GM10248 (cell line): ENCODE measurements around the gene WDR62.
A peak's percentile ranks its signal among the peaks of the same experiment; 100 is the strongest.

Experiments used
- CTCF ChIA-PET: fragments of 300-600 bp; sonication (Branson Sonifier 250); formaldehyde crosslinking; extraction: SDS; loops from one replicate; lab custom pipeline; 2021; ENCODE audit warnings: antibody characterized with exemption; lab: Yijun Ruan, JAX
- POLR2A ChIA-PET: fragments of 350-650 bp; sonication (Branson Sonifier 250); formaldehyde crosslinking; extraction: SDS; loops from one replicate; lab custom pipeline; 2020; ENCODE audit warnings: antibody characterized with exemption; lab: Yijun Ruan, JAX
- DNase-seq: peaks from one replicate; pipeline ENCODE4 v3.0.0; 2012; ENCODE audit errors: extremely low spot score
- TF ChIP-seq, protein P1 (sequence below): IDR thresholded peaks from 2 replicates; pipeline ENCODE4 v1.5.1; 2012; ENCODE audit warnings: mild to moderate bottlenecking, low read depth; ENCODE audit errors: extremely low read depth, missing control alignments, control extremely low read depth

WDR62 gene

DNA sequence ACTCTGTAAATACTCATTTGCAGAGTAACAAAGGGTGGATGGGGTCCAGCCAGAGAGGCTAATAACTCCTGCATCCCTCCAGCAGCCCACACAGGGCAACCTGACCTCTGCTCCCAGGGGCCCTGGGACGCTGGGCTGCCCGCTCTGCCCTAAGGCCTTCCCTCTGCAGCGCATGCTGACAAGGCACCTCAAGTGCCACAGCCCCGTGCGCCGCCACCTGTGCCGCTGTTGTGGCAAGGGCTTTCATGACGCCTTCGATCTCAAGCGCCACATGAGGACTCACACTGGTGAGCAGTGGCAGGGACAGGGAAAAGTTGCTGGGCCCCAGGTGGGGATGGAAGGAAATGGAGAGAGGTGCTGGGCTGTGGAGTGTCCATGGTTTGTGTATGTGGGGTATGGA lies 58.0 kb downstream of the WDR62 start:
- POLR2A ChIA-PET, result no interaction called here
- TF ChIP-seq, protein P1, sequence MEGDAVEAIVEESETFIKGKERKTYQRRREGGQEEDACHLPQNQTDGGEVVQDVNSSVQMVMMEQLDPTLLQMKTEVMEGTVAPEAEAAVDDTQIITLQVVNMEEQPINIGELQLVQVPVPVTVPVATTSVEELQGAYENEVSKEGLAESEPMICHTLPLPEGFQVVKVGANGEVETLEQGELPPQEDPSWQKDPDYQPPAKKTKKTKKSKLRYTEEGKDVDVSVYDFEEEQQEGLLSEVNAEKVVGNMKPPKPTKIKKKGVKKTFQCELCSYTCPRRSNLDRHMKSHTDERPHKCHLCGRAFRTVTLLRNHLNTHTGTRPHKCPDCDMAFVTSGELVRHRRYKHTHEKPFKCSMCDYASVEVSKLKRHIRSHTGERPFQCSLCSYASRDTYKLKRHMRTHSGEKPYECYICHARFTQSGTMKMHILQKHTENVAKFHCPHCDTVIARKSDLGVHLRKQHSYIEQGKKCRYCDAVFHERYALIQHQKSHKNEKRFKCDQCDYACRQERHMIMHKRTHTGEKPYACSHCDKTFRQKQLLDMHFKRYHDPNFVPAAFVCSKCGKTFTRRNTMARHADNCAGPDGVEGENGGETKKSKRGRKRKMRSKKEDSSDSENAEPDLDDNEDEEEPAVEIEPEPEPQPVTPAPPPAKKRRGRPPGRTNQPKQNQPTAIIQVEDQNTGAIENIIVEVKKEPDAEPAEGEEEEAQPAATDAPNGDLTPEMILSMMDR, result no peak
- CTCF ChIA-PET, result interaction anchor here (0.8 kb wide), 1 partner anchor 51 kb away, joined by 4 read pairs; no protein-coding TSS in a partner anchor
- no peak for DNase-seq

DNA sequence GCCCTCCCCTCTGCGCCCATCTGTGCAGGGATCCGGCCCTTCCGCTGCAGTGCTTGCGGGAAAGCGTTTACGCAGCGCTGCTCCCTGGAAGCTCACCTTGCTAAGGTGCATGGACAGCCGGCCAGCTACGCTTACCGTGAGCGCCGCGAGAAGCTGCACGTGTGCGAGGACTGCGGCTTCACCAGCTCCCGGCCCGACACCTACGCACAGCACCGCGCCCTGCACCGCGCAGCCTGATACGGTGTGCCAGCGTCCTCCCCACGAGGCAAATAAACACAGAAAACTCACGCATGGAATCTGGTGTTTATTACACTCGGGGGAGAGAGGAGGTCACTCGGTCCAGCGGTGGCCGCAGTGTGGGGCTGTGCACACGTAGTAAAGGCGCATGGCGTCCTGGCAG lies 58.7 kb downstream of the WDR62 start:
- TF ChIP-seq, protein P1, result no peak
- POLR2A ChIA-PET, result no interaction called here
- DNase-seq, result no peak
- CTCF ChIA-PET, result interaction anchor here (0.8 kb wide), 1 partner anchor 52 kb away, joined by 4 read pairs; no protein-coding TSS in a partner anchor

DNA sequence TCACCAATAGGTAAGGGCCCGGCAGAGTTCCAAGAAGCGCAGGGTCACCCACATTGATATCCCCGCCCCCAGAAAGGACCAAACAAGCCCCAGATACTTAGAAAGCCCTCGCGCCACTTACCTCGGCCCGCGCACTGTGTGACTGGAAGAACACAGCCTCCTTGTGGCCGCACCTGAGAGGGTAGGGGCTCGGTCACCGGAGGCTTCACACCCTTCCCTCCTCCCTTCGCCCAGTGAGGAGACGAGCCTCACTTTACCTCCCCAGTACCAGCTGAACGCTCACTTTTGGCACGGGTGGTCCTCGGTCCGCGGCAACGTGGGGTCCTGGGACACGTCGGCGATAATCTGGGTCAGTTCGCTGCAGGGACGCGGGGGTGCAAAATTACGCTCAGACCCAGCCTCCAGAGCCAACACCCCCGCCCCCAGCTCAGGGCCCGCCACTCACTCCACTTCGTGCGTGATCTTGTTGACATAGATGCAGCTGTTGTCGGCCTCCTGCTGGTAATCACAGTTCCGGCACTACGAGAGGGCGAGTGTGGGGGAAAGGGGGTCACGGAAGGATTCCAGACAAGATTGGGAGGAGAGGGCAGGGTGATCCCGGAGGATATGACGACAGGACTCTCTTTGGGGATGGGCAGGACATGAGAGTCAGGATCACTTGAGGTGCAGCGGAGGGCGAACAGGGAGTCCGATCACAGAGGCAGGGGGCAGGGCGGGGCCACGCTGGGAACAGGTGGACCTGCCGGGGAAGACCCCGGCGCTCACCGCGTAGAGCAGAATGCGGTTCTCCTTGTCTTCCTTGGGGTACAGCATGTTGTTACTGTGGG lies 59.4 kb downstream of the WDR62 start:
- CTCF ChIA-PET, result interaction anchor here (1.1 to 6.1 kb wide), 3 partner anchors 13 to 55 kb away, joined by 3 to 43 read pairs (median 4); no protein-coding TSS in a partner anchor
- POLR2A ChIA-PET, result no interaction called here
- DNase-seq, result no peak
- TF ChIP-seq, protein P1, result peak; percentile 14

DNA sequence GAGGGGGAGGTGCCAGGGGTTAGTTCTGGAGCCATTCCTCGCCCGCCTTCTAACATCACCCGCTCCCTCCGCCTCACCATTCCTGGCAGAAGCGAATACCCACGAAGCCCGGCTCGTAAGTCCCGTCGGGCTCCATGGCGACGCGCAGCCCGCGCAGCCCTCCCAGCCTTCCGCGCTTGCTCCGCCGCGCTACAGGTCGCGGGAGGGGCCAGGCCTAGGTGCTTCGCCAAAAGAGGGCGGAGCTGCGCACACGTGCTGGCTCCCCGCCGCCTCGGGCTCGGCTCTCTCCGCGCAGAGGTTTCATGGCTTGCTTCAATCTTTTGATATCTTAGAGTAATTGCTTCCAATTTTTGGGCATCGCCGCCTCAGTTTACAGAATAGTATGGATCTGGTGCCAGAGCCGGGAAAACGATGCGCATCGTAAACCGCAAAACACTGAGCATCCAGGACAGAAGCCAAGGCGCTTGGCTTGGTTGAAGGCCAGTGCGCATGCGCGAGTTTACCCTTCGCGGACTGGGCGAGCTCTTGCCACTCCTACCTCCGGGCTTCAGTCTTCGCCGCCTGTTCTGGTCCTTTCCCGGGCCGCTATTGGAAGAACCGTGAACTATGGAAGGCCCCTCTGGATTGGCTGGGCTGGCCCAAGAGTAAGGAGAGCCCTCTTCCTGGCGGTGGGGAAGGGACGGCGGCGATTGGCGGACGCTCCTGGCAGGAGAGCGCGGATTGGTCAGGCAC lies 60.2 kb downstream of the WDR62 start, which contains the start of gene POLR2I:
Gene POLR2I, minus strand, starts transcription at position 155 of the 732 bp plus-strand sequence. Its CDS starts 19 bp downstream, at position 136.
- TF ChIP-seq, protein P1, result no peak

DNA sequence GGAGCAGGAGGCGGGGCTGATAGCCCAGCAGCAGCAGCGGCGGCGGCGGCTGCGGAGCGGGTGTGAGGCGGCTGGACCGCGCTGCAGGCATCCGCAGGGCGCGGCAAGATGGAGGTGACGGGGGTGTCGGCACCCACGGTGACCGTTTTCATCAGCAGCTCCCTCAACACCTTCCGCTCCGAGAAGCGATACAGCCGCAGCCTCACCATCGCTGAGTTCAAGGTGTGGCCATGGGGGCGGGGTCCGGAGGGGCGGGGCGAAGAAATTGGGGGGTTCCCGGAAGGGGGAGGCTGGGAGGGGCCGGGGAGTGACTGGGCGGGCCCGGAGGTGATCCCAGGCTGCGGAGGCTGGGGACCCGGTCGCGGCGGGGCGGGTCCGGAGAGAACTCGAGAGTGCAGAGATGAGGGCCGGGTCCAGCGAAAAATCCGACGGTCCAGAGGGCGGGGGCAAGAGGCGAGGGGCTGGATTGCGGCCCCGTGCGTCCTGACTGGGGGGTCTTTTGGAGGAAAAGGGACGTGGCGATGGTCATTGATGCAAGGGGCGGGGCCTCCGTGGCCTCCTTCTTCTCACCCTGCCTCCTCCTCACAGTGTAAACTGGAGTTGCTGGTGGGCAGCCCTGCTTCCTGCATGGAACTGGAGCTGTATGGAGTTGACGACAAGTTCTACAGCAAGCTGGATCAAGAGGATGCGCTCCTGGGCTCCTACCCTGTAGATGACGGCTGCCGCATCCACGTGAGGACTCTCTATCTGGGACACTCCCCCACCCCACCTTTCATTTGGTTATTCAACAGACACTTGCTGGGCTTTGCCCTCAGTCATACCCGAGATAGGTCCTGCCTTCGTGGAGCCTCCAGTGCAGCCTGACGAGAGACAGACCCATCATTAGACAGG lies 61.0 kb downstream of the WDR62 start, which contains the start of gene TBCB:
Gene TBCB, plus strand, starts transcription at position 16 of the 891 bp plus-strand sequence. Its CDS starts 93 bp downstream, at position 109.
- TF ChIP-seq, protein P1, result no peak
- CTCF ChIA-PET, result interaction anchor here (0.7 to 6.1 kb wide), 5 partner anchors 9 to 57 kb away, joined by 3 to 43 read pairs (median 4); no protein-coding TSS in a partner anchor
- peak; percentile 91 for DNase-seq
- POLR2A ChIA-PET, result interaction anchor here (0.5 kb wide), 1 partner anchor 134 kb away, joined by 7 read pairs; no protein-coding TSS in a partner anchor

More for the DNA sequence above, 60.2 kb downstream of the WDR62 start, which contains the start of gene POLR2I:
- CTCF ChIA-PET, result interaction anchor here (0.7 to 6.1 kb wide), 5 partner anchors 8 to 56 kb away, joined by 3 to 43 read pairs (median 4); no protein-coding TSS in a partner anchor
- POLR2A ChIA-PET, result interaction anchor here (0.5 to 0.6 kb wide), 2 partner anchors 81 to 133 kb away, joined by 3 to 7 read pairs; no protein-coding TSS in a partner anchor
- peak; percentile 98 for DNase-seq
